CD14-positive monocyte (primary cell): ENCODE results near the gene WWTR1. TPM values are rescaled to one million over a fixed set of nuclear protein-coding genes. Genes with fewer than 3 reads are reported as not detected.

Experiments
- DNase-seq, 3 donors: peaks; one replicate each; pipeline ENCODE4 v3.0.0-alpha.2; 2011 to 2022
- H2AFZ ChIP-seq: 2 replicates; pipeline ENCODE4 v1.6.0; 2012; ENCODE audit warnings: mild to moderate bottlenecking, low read depth, low read length, inconsistent platforms; ENCODE audit not compliant: insufficient read depth, poor library complexity, severe bottlenecking
- H3K27ac ChIP-seq, 2 donors: 1 replicate in 1 of 2; 2 replicates in 1 of 2; pipeline ENCODE4 v1.5.1; 2012 to 2013; ENCODE audit warnings: low read length in 2 of 2, control low read depth in 1 of 2, inconsistent platforms in 1 of 2, low read depth in 1 of 2, mild to moderate bottlenecking in 1 of 2
- H3K27me3 ChIP-seq, 2 donors: one replicate each; pipeline versions ENCODE4 v1.6.0 to v1.6.1; 2011 to 2013; ENCODE audit warnings: low read length in 2 of 2; ENCODE audit not compliant: control insufficient read depth in 2 of 2, insufficient read depth in 2 of 2
- H3K36me3 ChIP-seq, 2 donors: replicated peaks in 1 of 2; 1 replicate in 1 of 2; 2 replicates in 1 of 2; pipeline versions ENCODE4 v1.5.1 to v1.6.1; 2012 to 2013; ENCODE audit warnings: low read length in 2 of 2, control low read depth in 1 of 2, inconsistent platforms in 1 of 2, mild to moderate bottlenecking in 1 of 2; ENCODE audit not compliant: insufficient read depth in 2 of 2, control insufficient read depth in 1 of 2
- H3K4me1 ChIP-seq, 2 donors: 1 replicate in 1 of 2; 2 replicates in 1 of 2; pipeline versions ENCODE4 v1.5.1 to v1.6.1; 2012 to 2013; ENCODE audit warnings: low read length in 2 of 2, control low read depth in 1 of 2, inconsistent platforms in 1 of 2, mild to moderate bottlenecking in 1 of 2, moderate library complexity in 1 of 2; ENCODE audit not compliant: insufficient read depth in 2 of 2, control insufficient read depth in 1 of 2
- H3K4me2 ChIP-seq: replicated peaks from 2 replicates; pipeline ENCODE3; 2012; ENCODE audit warnings: low read length, moderate library complexity, mild to moderate bottlenecking; ENCODE audit not compliant: poor library complexity, severe bottlenecking; ENCODE audit errors: extremely low read depth
- H3K4me3 ChIP-seq, 3 experiments: fragments of 200-600 bp in 1 of 3; sonication (generic) in 1 of 3; replicated peaks in 1 of 3; 1 replicate in 2 of 3; 2 replicates in 1 of 3; pipeline ENCODE4 v1.5.1; 2011 to 2013; ENCODE audit warnings: low read length in 3 of 3, mild to moderate bottlenecking in 3 of 3, control low read depth in 2 of 3, low read depth in 2 of 3, inconsistent platforms in 1 of 3, moderate library complexity in 1 of 3
- H3K79me2 ChIP-seq: 2 replicates; pipeline ENCODE4 v1.6.0; 2012; ENCODE audit warnings: mild to moderate bottlenecking, control low read depth, inconsistent platforms, low read length, moderate library complexity; ENCODE audit not compliant: insufficient read depth
- H3K9ac ChIP-seq: 2 replicates; pipeline ENCODE4 v1.6.0; 2017; ENCODE audit warnings: low read length, mild to moderate bottlenecking; ENCODE audit not compliant: insufficient read depth, poor library complexity, severe bottlenecking
- H3K9me3 ChIP-seq, 2 donors: replicated peaks in 1 of 2; 1 replicate in 1 of 2; 2 replicates in 1 of 2; pipeline versions ENCODE4 v1.5.1 to v1.6.1; 2012 to 2013; ENCODE audit warnings: low read length in 2 of 2, control low read depth in 1 of 2; ENCODE audit not compliant: control insufficient read depth in 1 of 2, insufficient read depth in 1 of 2
- H4K20me1 ChIP-seq: 2 replicates; pipeline ENCODE4 v1.6.0; 2012; ENCODE audit warnings: mild to moderate bottlenecking, low read length, control low read depth, moderate library complexity; ENCODE audit not compliant: insufficient read depth
- H3K27ac Mint-ChIP-seq, 7 donors: one replicate each; pipeline ENCODE4 v1.8.0; 2020; ENCODE audit warnings: mild to moderate bottlenecking in 7 of 7, mixed read lengths in 7 of 7, moderate library complexity in 6 of 7, inconsistent platforms in 2 of 7
- H3K27me3 Mint-ChIP-seq, 3 donors: one replicate each; pipeline ENCODE4 v1.8.0; 2021 to 2022; ENCODE audit warnings: low read depth in 3 of 3, mild to moderate bottlenecking in 3 of 3, mixed read lengths in 3 of 3, moderate library complexity in 3 of 3, inconsistent platforms in 1 of 3
- H3K36me3 Mint-ChIP-seq, 2 donors: one replicate each; pipeline ENCODE4 v1.8.0; 2020; ENCODE audit warnings: mixed read lengths in 2 of 2, inconsistent platforms in 1 of 2, mild to moderate bottlenecking in 1 of 2
- H3K4me1 Mint-ChIP-seq: one replicate; pipeline ENCODE4 v1.8.0; 2020; ENCODE audit warnings: mild to moderate bottlenecking, mixed read lengths
- H3K4me3 Mint-ChIP-seq, 2 donors: one replicate each; pipeline ENCODE4 v1.8.0; 2020; ENCODE audit warnings: mild to moderate bottlenecking in 2 of 2, mixed read lengths in 2 of 2, moderate library complexity in 1 of 2
- H3K9me3 Mint-ChIP-seq, 7 donors: one replicate each; pipeline ENCODE4 v1.8.0; 2020 to 2022; ENCODE audit warnings: mixed read lengths in 7 of 7, mild to moderate bottlenecking in 6 of 7, moderate library complexity in 6 of 7, inconsistent platforms in 2 of 7
- WGBS: methylation state at CpG from one replicate; pipeline ENCODE4 v1.1.5; 2013; ENCODE audit warnings: missing lambda C conversion rate; ENCODE audit not compliant: insufficient coverage; 5-methylcytosine and 5-hydroxymethylcytosine counted together
- intact Hi-C, 2 donors: fragments of 100-400 bp; cut with micrococcal nuclease; formaldehyde crosslinking; loops; one replicate each; pipeline versions ENCODE4 v1.15.0 to v1.15.1; 2023
- polyA plus RNA-seq, 3 donors: library from polyadenylated mRNA; depleted of rRNA in 1 of 3; unstranded in 2 of 3; stranded (reverse) in 1 of 3; fragments of 300-500 nt in 2 of 3; fragments of >200 nt in 1 of 3; fragmentation: Illumina TruSeq in 2 of 3; gene quantifications; 1 replicate in 2 of 3; 2 replicates in 1 of 3; pipeline ENCODE4 v1.2.3, GENCODE V29; 2012 to 2021
- TF ChIP-seq, protein P1 (sequence below): fragments of 200-600 bp; IDR thresholded peaks from one replicate; pipeline ENCODE4 v1.8.0; 2022; ENCODE audit warnings: antibody characterized with exemption, mild to moderate bottlenecking

The WWTR1 gene
- polyA plus RNA-seq, 3 donors: not detected

DNA sequence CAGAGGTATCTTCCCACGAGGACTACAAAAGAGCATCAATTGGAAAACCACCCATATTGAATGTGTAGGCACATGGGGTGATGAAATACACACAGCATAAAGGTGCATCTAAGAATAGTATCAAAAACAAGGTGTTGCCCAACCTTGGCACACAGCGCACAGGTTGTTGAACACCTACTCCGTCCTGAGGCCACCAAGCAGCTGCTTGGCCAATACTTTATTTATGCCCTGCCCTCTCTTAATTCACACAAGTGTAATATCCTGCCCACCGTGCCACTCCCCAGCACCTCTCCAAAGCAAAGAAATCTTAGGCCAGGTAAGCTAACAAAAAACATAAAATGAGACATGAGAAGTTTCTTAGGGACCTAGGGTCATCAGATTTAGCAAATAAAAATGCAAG is 31.2 kb downstream of the WWTR1 start:
- Histone ChIP-seq H3K9ac (no peak overlapping the region), H3K4me3 (no peak overlapping the region), H2AFZ (no peak overlapping the region), H3K36me3 (no peaks in the 10 kb centered on the region), H3K27ac (no peak overlapping the region), H3K27me3 (peaks cover 76 to 97% of the 10 kb centered on the region in 2 donors), H3K4me2 (no peak overlapping the region), H3K4me1 (peaks cover 7 to 9% of the 10 kb centered on the region in 2 donors), H3K79me2 (no peaks in the 10 kb centered on the region), H4K20me1 (no peaks in the 10 kb centered on the region), H3K9me3 (peaks cover 0 to 16% of the 10 kb centered on the region in 2 donors)
- H3K4me3 Mint-ChIP-seq: peak overlapping the region in 1 of 2 donors; percentile 36
- 100% methylated on average over 2 of the region's 4 CpGs for WGBS
- H3K27me3 Mint-ChIP-seq: peaks cover 79 to 91% (median 87%) of the 10 kb centered on the region in 3 donors
- peaks cover 13% of the 10 kb centered on the region for H3K4me1 Mint-ChIP-seq
- no peaks in the 10 kb centered on the region for H3K36me3 Mint-ChIP-seq
- peaks cover 0 to 17% (median 7%) of the 10 kb centered on the region in 7 donors for H3K9me3 Mint-ChIP-seq
- intact Hi-C loops: no loop called here
- TF ChIP-seq, protein P1, sequence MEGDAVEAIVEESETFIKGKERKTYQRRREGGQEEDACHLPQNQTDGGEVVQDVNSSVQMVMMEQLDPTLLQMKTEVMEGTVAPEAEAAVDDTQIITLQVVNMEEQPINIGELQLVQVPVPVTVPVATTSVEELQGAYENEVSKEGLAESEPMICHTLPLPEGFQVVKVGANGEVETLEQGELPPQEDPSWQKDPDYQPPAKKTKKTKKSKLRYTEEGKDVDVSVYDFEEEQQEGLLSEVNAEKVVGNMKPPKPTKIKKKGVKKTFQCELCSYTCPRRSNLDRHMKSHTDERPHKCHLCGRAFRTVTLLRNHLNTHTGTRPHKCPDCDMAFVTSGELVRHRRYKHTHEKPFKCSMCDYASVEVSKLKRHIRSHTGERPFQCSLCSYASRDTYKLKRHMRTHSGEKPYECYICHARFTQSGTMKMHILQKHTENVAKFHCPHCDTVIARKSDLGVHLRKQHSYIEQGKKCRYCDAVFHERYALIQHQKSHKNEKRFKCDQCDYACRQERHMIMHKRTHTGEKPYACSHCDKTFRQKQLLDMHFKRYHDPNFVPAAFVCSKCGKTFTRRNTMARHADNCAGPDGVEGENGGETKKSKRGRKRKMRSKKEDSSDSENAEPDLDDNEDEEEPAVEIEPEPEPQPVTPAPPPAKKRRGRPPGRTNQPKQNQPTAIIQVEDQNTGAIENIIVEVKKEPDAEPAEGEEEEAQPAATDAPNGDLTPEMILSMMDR: no peak
- no peak overlapping the region for H3K27ac Mint-ChIP-seq
- no peak for DNase-seq

DNA sequence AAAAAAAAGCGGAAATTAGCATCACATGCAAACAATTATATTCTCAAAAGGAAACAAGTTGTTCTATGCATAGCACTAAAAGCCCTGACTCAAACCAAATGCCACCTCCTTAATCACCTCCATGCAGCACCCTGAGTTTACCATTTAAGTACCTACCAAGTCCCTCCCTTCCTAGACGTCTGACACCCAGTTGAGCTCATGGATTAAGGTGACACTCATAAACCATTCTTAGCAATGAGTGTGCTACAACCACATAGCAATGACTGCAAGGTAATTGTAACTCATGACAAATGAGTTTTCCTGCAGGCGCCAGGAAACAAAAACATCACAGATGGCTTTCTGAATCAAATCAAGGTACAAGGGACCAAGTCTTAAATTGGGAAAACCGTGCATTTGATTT is 32.0 kb downstream of the WWTR1 start:
- H3K9me3 Mint-ChIP-seq: peaks cover 0 to 21% (median 8%) of the 10 kb centered on the region in 7 donors
- no peak for DNase-seq
- WGBS: 86% methylated on average over 4 of the region's 4 CpGs
- no peak overlapping the region for H3K27ac Mint-ChIP-seq
- Histone ChIP-seq H3K4me2 (no peak overlapping the region), H3K9me3 (peaks cover 0 to 16% of the 10 kb centered on the region in 2 donors), H3K36me3 (no peaks in the 10 kb centered on the region), H3K79me2 (no peaks in the 10 kb centered on the region), H3K9ac (no peak overlapping the region), H4K20me1 (no peaks in the 10 kb centered on the region), H3K4me1 (peaks cover 13 to 17% of the 10 kb centered on the region in 2 donors), H3K27ac (no peak overlapping the region), H2AFZ (no peak overlapping the region), H3K4me3 (no peak overlapping the region), H3K27me3 (peaks cover 75 to 96% of the 10 kb centered on the region in 2 donors)
- peaks cover 79 to 91% (median 86%) of the 10 kb centered on the region in 3 donors for H3K27me3 Mint-ChIP-seq
- intact Hi-C loops: no loop called here
- H3K4me1 Mint-ChIP-seq: peaks cover 21% of the 10 kb centered on the region
- H3K4me3 Mint-ChIP-seq: peak overlapping the region in 1 of 2 donors; percentile 78
- TF ChIP-seq, protein P1: no peak
- no peaks in the 10 kb centered on the region for H3K36me3 Mint-ChIP-seq
